BLaER1 treated with 17β-estradiol and CSF1 and Interleukin-3, amounts not matched to agents 10 nM and 100 nM (cell line): ENCODE results near the gene CDKL4.
"Not testable (repeated sequence)": the region's sequence is repeated elsewhere in the genome, so short reads cannot be mapped to it uniquely, and the experiment has no call there.

Experiments used
- H3K27ac ChIP-seq, 11 experiments: shearing (Covaris generic); formaldehyde crosslinking; 2 replicates each; pipeline ENCODE4 v1.8.1; 2022
- H3K27me3 ChIP-seq, 11 experiments: shearing (Covaris generic); formaldehyde crosslinking; 2 replicates each; pipeline ENCODE4 v1.8.1; 2022
- H3K36me3 ChIP-seq, 11 experiments: shearing (Covaris generic); formaldehyde crosslinking; 2 replicates each; pipeline ENCODE4 v1.8.1; 2022
- H3K4me1 ChIP-seq, 10 experiments: shearing (Covaris generic); formaldehyde crosslinking; 2 replicates each; pipeline ENCODE4 v1.8.1; 2022
- H3K4me2 ChIP-seq, 11 experiments: shearing (Covaris generic); formaldehyde crosslinking; 2 replicates each; pipeline ENCODE4 v1.8.1; 2022
- H3K4me3 ChIP-seq, 10 experiments: shearing (Covaris generic); formaldehyde crosslinking; 2 replicates each; pipeline ENCODE4 v1.8.1; 2022
- H3K9ac ChIP-seq, 11 experiments: shearing (Covaris generic); formaldehyde crosslinking; 2 replicates each; pipeline ENCODE4 v1.8.1; 2022
- H3K9me3 ChIP-seq, 11 experiments: shearing (Covaris generic); formaldehyde crosslinking; replicated peaks in 1 of 11; 2 replicates each; pipeline ENCODE4 v1.8.1; 2022
- H4K20me1 ChIP-seq, 11 experiments: shearing (Covaris generic); formaldehyde crosslinking; 2 replicates each; pipeline ENCODE4 v1.8.1; 2022
- Cebpa-rat ChIP-seq, 11 experiments: shearing (Covaris generic); IDR thresholded peaks; 2 replicates each; pipeline ENCODE4 v1.8.1; 2022

The CDKL4 gene

GRCh38 chr2:39265315-39265714 is 21.5 kb upstream of the CDKL4 start:
- no peak overlapping the region for H3K4me2 ChIP-seq

GRCh38 chr2:39264733-39265132 is 21.0 kb upstream of the CDKL4 start:
- Histone ChIP-seq H3K9ac (no peak overlapping the region), H3K36me3 (peaks cover 11 to 52% (median 37%) of the 10 kb centered on the region in 11 experiments), H4K20me1 (no peaks in the 10 kb centered on the region), H3K9me3 (no peaks in the 10 kb centered on the region), H3K4me3 (no peak overlapping the region), H3K4me1 (peaks cover 6 to 26% (median 13%) of the 10 kb centered on the region in 10 experiments; a peak in 17 of 20 replicates), H3K27me3 (no peaks in the 10 kb centered on the region), H3K27ac (no peak overlapping the region), H3K4me2 (no peak overlapping the region)
- no peak for TF ChIP-seq Cebpa-rat (IDR thresholded peaks at IDR 0.05)

More at GRCh38 chr2:39265315-39265714, 21.5 kb upstream of the CDKL4 start:
- Histone ChIP-seq H3K9me3 (no peaks in the 10 kb centered on the region), H3K27me3 (no peaks in the 10 kb centered on the region), H3K9ac (no peak overlapping the region), H3K36me3 (peaks cover 7 to 52% (median 32%) of the 10 kb centered on the region in 11 experiments), H4K20me1 (no peaks in the 10 kb centered on the region), H3K27ac (no peak overlapping the region), H3K4me3 (no peak overlapping the region), H3K4me1 (peaks cover 6 to 26% (median 13%) of the 10 kb centered on the region in 10 experiments; a peak in 17 of 20 replicates)
- no peak for TF ChIP-seq Cebpa-rat (IDR thresholded peaks at IDR 0.05)

GRCh38 chr2:39260087-39260486 is 16.3 kb upstream of the CDKL4 start:
- H3K27ac ChIP-seq = no peak overlapping the region
- peaks cover 0 to 7% (median 0%) of the 10 kb centered on the region in 11 experiments; a peak in 2 of 22 replicates for H3K9me3 ChIP-seq
- no peak overlapping the region for H3K4me3 ChIP-seq
- H3K4me2 ChIP-seq = no peak overlapping the region
- TF ChIP-seq Cebpa-rat (IDR thresholded peaks at IDR 0.05) = no peak
- H3K9ac ChIP-seq = no peak overlapping the region
- peaks cover 0 to 5% (median 0%) of the 10 kb centered on the region in 10 experiments; a peak in 3 of 20 replicates for H3K4me1 ChIP-seq
- no peaks in the 10 kb centered on the region for H3K27me3 ChIP-seq
- no peaks in the 10 kb centered on the region for H4K20me1 ChIP-seq
- H3K36me3 ChIP-seq = peaks cover 41 to 87% (median 64%) of the 10 kb centered on the region in 11 experiments

GRCh38 chr2:39256040-39256439 is 12.3 kb upstream of the CDKL4 start:
- peaks cover 69 to 98% (median 85%) of the 10 kb centered on the region in 11 experiments for H3K36me3 ChIP-seq
- no peaks in the 10 kb centered on the region for H4K20me1 ChIP-seq
- H3K27ac ChIP-seq = no peak overlapping the region
- peaks cover 14 to 34% (median 21%) of the 10 kb centered on the region in 11 experiments for H3K9me3 ChIP-seq
- no peaks in the 10 kb centered on the region for H3K4me1 ChIP-seq
- H3K27me3 ChIP-seq = no peaks in the 10 kb centered on the region
- no peak overlapping the region for H3K4me3 ChIP-seq
- H3K4me2 ChIP-seq = no peak overlapping the region
- TF ChIP-seq Cebpa-rat (IDR thresholded peaks at IDR 0.05) = no peak
- no peak overlapping the region for H3K9ac ChIP-seq

- peaks cover 57 to 91% (median 76%) of the 10 kb centered on the region in 11 experiments for H3K36me3 ChIP-seq
- no peak overlapping the region for H3K4me3 ChIP-seq
- H4K20me1 ChIP-seq = no peaks in the 10 kb centered on the region
- peaks cover 20 to 42% (median 29%) of the 10 kb centered on the region in 11 experiments for H3K9me3 ChIP-seq
- H3K4me2 ChIP-seq = no peak overlapping the region
- TF ChIP-seq Cebpa-rat (IDR thresholded peaks at IDR 0.05) = no peak
- no peaks in the 10 kb centered on the region for H3K4me1 ChIP-seq
- H3K9ac ChIP-seq = no peak overlapping the region
- no peaks in the 10 kb centered on the region for H3K27me3 ChIP-seq
- H3K27ac ChIP-seq = no peak overlapping the region
Observed at GRCh38 chr2:39252888-39253518, 9.2 kb upstream of the CDKL4 start.

- no peak overlapping the region for H3K4me2 ChIP-seq
- no peak for TF ChIP-seq Cebpa-rat (IDR thresholded peaks at IDR 0.05)
- H3K36me3 ChIP-seq = peaks cover 23 to 38% (median 30%) of the 10 kb centered on the region in 11 experiments
- H3K27ac ChIP-seq = no peak overlapping the region
- H3K9me3 ChIP-seq = peaks cover 27 to 49% (median 44%) of the 10 kb centered on the region in 11 experiments
- no peaks in the 10 kb centered on the region for H3K27me3 ChIP-seq
- no peak overlapping the region for H3K9ac ChIP-seq
- no peak overlapping the region for H3K4me3 ChIP-seq
- H3K4me1 ChIP-seq = no peaks in the 10 kb centered on the region
- no peaks in the 10 kb centered on the region for H4K20me1 ChIP-seq
Observed at GRCh38 chr2:39247512-39248043, 3.8 kb upstream of the CDKL4 start.

- no peak for TF ChIP-seq Cebpa-rat (IDR thresholded peaks at IDR 0.05)
- H3K27me3 ChIP-seq = no peaks in the 10 kb centered on the region
- H3K4me3 ChIP-seq = no peak overlapping the region
- no peak overlapping the region for H3K9ac ChIP-seq
- H4K20me1 ChIP-seq = no peaks in the 10 kb centered on the region
- peaks cover 12 to 27% (median 20%) of the 10 kb centered on the region in 11 experiments for H3K36me3 ChIP-seq
- peaks cover 24 to 38% (median 33%) of the 10 kb centered on the region in 11 experiments for H3K9me3 ChIP-seq
- no peaks in the 10 kb centered on the region for H3K4me1 ChIP-seq
- no peak overlapping the region for H3K4me2 ChIP-seq
- H3K27ac ChIP-seq = no peak overlapping the region
Observed at GRCh38 chr2:39246382-39246980, 2.7 kb upstream of the CDKL4 start.

GRCh38 chr2:39244963-39245625 is 1.3 kb upstream of the CDKL4 start:
- not testable (repeated sequence) for H3K9ac ChIP-seq, H3K4me2 ChIP-seq, H3K4me1 ChIP-seq, H3K27me3 ChIP-seq, H3K4me3 ChIP-seq, H3K27ac ChIP-seq, H4K20me1 ChIP-seq
- Histone ChIP-seq H3K9me3 (peaks cover 13 to 26% (median 22%) of the 10 kb centered on the region in 11 experiments; a peak in 21 of 22 replicates), H3K36me3 (peaks cover 0 to 13% (median 6%) of the 10 kb centered on the region in 11 experiments; a peak in 11 of 22 replicates)

- H3K27ac ChIP-seq = not testable (repeated sequence)
Observed at GRCh38 chr2:39244241-39244862, 582 bp upstream of the CDKL4 start.

More at GRCh38 chr2:39244241-39244862, 582 bp upstream of the CDKL4 start:
- H3K4me1 ChIP-seq, H4K20me1 ChIP-seq, H3K4me2 ChIP-seq, H3K9ac ChIP-seq, H3K4me3 ChIP-seq, H3K27me3 ChIP-seq: not testable (repeated sequence)
- Histone ChIP-seq H3K9me3 (peaks cover 13 to 26% (median 22%) of the 10 kb centered on the region in 11 experiments; a peak in 21 of 22 replicates), H3K36me3 (peaks cover 0 to 12% (median 5%) of the 10 kb centered on the region in 11 experiments; a peak in 7 of 22 replicates)
